Measurements from ENCODE around the gene KDM5C. TPM values are rescaled to one million over a fixed set of nuclear protein-coding genes. Genes with fewer than 3 reads are reported as not detected.
"Not testable (repeated sequence)": the region's sequence is repeated elsewhere in the genome, so short reads cannot be mapped to it uniquely, and the experiment has no call there.

The KDM5C gene
- total RNA-seq, 2 donors from 2014 or later = 95.9 to 101 TPM

- H3K9me3 Mint-ChIP-seq = peaks cover 46% of the 10 kb centered on the region
- H3K27me3 ChIP-seq (ENCODE audit: control insufficient read depth, insufficient read depth, low read length, poor library complexity, severe bottlenecking) = no peaks in the 10 kb centered on the region
- no peak overlapping the region for H3K9ac ChIP-seq (ENCODE audit: extremely low read depth, low read length, poor library complexity, severe bottlenecking)
- H3K4me3 ChIP-seq (ENCODE audit: low read length) = no peak overlapping the region
- peaks cover 3% of the 10 kb centered on the region for H3K36me3 Mint-ChIP-seq (ENCODE audit: low read depth)
- H3K36me3 ChIP-seq (ENCODE audit: control insufficient read depth, insufficient read depth, low read length) = no peaks in the 10 kb centered on the region
- H3K4me1 Mint-ChIP-seq = peaks cover 29% of the 10 kb centered on the region
- H3K27ac ChIP-seq (ENCODE audit: low read depth, low read length) = no peak overlapping the region
- no peaks in the 10 kb centered on the region for H3K4me1 ChIP-seq (ENCODE audit: control insufficient read depth, insufficient read depth, low read length)
- WGBS, 2 experiments (ENCODE audit: insufficient coverage in 1 of 2, insufficient read length in 1 of 2) = 83 to 96% methylated on average over 1 to 3 of the region's 3 CpGs
- no peak for DNase-seq
- no peaks in the 10 kb centered on the region for H3K9me3 ChIP-seq (ENCODE audit: control insufficient read depth, low read length)
- no peak overlapping the region for H3K4me3 Mint-ChIP-seq
- TF ChIP-seq, protein P1, sequence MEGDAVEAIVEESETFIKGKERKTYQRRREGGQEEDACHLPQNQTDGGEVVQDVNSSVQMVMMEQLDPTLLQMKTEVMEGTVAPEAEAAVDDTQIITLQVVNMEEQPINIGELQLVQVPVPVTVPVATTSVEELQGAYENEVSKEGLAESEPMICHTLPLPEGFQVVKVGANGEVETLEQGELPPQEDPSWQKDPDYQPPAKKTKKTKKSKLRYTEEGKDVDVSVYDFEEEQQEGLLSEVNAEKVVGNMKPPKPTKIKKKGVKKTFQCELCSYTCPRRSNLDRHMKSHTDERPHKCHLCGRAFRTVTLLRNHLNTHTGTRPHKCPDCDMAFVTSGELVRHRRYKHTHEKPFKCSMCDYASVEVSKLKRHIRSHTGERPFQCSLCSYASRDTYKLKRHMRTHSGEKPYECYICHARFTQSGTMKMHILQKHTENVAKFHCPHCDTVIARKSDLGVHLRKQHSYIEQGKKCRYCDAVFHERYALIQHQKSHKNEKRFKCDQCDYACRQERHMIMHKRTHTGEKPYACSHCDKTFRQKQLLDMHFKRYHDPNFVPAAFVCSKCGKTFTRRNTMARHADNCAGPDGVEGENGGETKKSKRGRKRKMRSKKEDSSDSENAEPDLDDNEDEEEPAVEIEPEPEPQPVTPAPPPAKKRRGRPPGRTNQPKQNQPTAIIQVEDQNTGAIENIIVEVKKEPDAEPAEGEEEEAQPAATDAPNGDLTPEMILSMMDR (conservative IDR thresholded peaks at IDR 0.05) = no peak
- H3K27ac Mint-ChIP-seq = no peak overlapping the region
- no peaks in the 10 kb centered on the region for H3K27me3 Mint-ChIP-seq (ENCODE audit: insufficient read depth)
Measured at GRCh38 chrX:53166103-53166502, 58.9 kb downstream of the KDM5C start.

DNA sequence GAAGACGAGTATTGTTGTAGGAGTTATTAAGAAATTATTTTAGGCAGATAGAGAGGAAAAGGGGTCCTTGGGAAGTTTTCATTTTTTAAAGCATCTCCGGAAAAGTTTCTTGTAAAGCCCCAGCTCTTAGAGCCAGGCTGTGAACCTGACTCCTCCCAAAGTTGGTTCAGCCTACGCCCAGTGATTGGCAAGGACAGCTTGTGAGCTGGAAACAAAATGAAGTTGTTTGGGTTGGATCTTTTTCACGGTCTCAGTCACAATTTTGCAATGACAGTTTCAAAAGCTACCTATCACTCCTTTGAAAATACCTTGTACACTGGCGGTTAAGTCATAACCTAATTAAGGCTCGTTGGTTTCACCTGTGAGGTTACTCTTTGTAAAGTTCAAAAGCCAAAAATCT is 60.4 kb downstream of the KDM5C start:
- H3K36me3 ChIP-seq (ENCODE audit: control insufficient read depth, insufficient read depth, low read length); H3K9me3 ChIP-seq (ENCODE audit: control insufficient read depth, low read length); DNase-seq; H3K27me3 ChIP-seq (ENCODE audit: control insufficient read depth, insufficient read depth, low read length, poor library complexity, severe bottlenecking); H3K27ac Mint-ChIP-seq; H3K4me3 ChIP-seq (ENCODE audit: low read length); H3K9ac ChIP-seq (ENCODE audit: extremely low read depth, low read length, poor library complexity, severe bottlenecking); H3K27me3 Mint-ChIP-seq (ENCODE audit: insufficient read depth); H3K4me1 ChIP-seq (ENCODE audit: control insufficient read depth, insufficient read depth, low read length); H3K27ac ChIP-seq (ENCODE audit: low read depth, low read length); H3K4me3 Mint-ChIP-seq; H3K36me3 Mint-ChIP-seq (ENCODE audit: low read depth): not testable (repeated sequence)
- Mint-ChIP-seq H3K4me1 (peaks cover 44% of the 10 kb centered on the region), H3K9me3 (peaks cover 48% of the 10 kb centered on the region)
- WGBS, 2 experiments (ENCODE audit: insufficient coverage in 1 of 2, insufficient read length in 1 of 2) = 88% methylated on average over 5 of the region's 6 CpGs; no CpG with 5 or more reads in 1 of the 2 experiments

DNA sequence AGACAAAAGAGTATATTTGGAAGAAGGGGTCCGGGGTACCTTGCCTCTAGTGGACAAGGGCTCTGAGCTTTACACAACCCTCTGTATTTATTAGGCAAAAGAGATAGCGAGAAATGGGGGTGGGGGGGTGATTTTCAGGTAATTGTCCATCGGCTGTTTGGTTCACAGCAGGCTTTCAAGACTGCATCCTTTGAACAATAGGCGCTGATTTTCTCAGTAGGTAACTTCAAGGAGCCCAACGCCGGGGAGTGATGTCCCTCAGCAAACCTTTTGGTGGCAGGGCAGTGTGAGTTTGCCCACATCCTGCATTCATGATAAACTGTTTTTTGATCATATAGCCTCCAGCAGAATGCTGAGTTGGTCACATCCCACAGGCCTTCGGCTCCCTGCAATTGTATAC is 61.6 kb downstream of the KDM5C start:
- H3K27ac ChIP-seq (ENCODE audit: low read depth, low read length) = no peak overlapping the region
- no peaks in the 10 kb centered on the region for H3K4me1 ChIP-seq (ENCODE audit: control insufficient read depth, insufficient read depth, low read length)
- peak; percentile 61 for DNase-seq
- H3K9ac ChIP-seq (ENCODE audit: extremely low read depth, low read length, poor library complexity, severe bottlenecking) = no peak overlapping the region
- no peaks in the 10 kb centered on the region for H3K36me3 ChIP-seq (ENCODE audit: control insufficient read depth, insufficient read depth, low read length)
- 31 to 37% methylated on average over 4 to 6 of the region's 7 CpGs for WGBS, 2 experiments (ENCODE audit: insufficient coverage in 1 of 2, insufficient read length in 1 of 2)
- H3K9me3 Mint-ChIP-seq = peaks cover 47% of the 10 kb centered on the region
- peaks cover 46% of the 10 kb centered on the region for H3K4me1 Mint-ChIP-seq
- TF ChIP-seq, protein P1 (conservative IDR thresholded peaks at IDR 0.05) = no peak
- H3K27me3 ChIP-seq (ENCODE audit: control insufficient read depth, insufficient read depth, low read length, poor library complexity, severe bottlenecking) = no peaks in the 10 kb centered on the region
- no peaks in the 10 kb centered on the region for H3K36me3 Mint-ChIP-seq (ENCODE audit: low read depth)
- peak overlapping the region; percentile 15 for H3K4me3 Mint-ChIP-seq
- H3K27me3 Mint-ChIP-seq (ENCODE audit: insufficient read depth) = no peaks in the 10 kb centered on the region
- no peaks in the 10 kb centered on the region for H3K9me3 ChIP-seq (ENCODE audit: control insufficient read depth, low read length)
- peak overlapping the region; percentile 3 for H3K4me3 ChIP-seq (ENCODE audit: low read length)
- H3K27ac Mint-ChIP-seq = peak overlapping the region; percentile 24
